Stimulated activated CD8-positive, alpha-beta memory T cell treated with anti-CD3 and anti-CD28 coated beads, Interleukin-2, amount 100 ng/mL, for 48 hours (primary cell): Measurements from ENCODE around the gene PAPSS2.

Experiments used
- DNase-seq, 2 donors: peaks; one replicate each; pipeline ENCODE4 v3.0.0-alpha.2; 2020; ENCODE audit warnings: low read depth in 2 of 2

PAPSS2 gene

GRCh38 chr10:87671139-87671815 lies 11.6 kb downstream of the PAPSS2 start:
- DNase-seq = no peak

- DNase-seq = no peak
These were observed 12.9 kb downstream of the PAPSS2 start for GRCh38 chr10:87672551-87672950.

- DNase-seq = no peak
These were observed 15.3 kb downstream of the PAPSS2 start for GRCh38 chr10:87674943-87675342.

- no peak for DNase-seq
These were observed 16.0 kb downstream of the PAPSS2 start for GRCh38 chr10:87675396-87676376.

- no peak for DNase-seq
These were observed 17.9 kb downstream of the PAPSS2 start for GRCh38 chr10:87677595-87677994.

GRCh38 chr10:87678302-87678701 lies 18.6 kb downstream of the PAPSS2 start:
- DNase-seq = no peak

- no peak for DNase-seq
These were observed 23.7 kb downstream of the PAPSS2 start for GRCh38 chr10:87683356-87683755.

- no peak for DNase-seq
These were observed 24.4 kb downstream of the PAPSS2 start for GRCh38 chr10:87684001-87684638.

GRCh38 chr10:87685832-87686574 lies 26.3 kb downstream of the PAPSS2 start:
- DNase-seq = no peak

GRCh38 chr10:87691506-87692070 lies 31.9 kb downstream of the PAPSS2 start:
- DNase-seq = no peak

- no peak for DNase-seq
These were observed 33.3 kb downstream of the PAPSS2 start for GRCh38 chr10:87692956-87693484.

GRCh38 chr10:87694011-87694794 lies 34.5 kb downstream of the PAPSS2 start:
- no peak for DNase-seq

- DNase-seq = no peak
These were observed 35.4 kb downstream of the PAPSS2 start for GRCh38 chr10:87695074-87695473.

- DNase-seq = no peak
These were observed 37.5 kb downstream of the PAPSS2 start for GRCh38 chr10:87696922-87697745.

- no peak for DNase-seq
These were observed 40.5 kb downstream of the PAPSS2 start for GRCh38 chr10:87700031-87700796.

- no peak for DNase-seq
These were observed 42.7 kb downstream of the PAPSS2 start for GRCh38 chr10:87702260-87702972.

GRCh38 chr10:87702973-87703294 lies 43.3 kb downstream of the PAPSS2 start:
- DNase-seq = no peak

GRCh38 chr10:87703771-87704170 lies 44.1 kb downstream of the PAPSS2 start:
- no peak for DNase-seq
